ENCODE results near the gene RETSAT.

Gene RETSAT

GRCh38 chr2:85354286-85355072, at the start of gene RETSAT, which contains the start of gene ELMOD3:
Gene RETSAT (minus strand): TSS chr2:85354528. CDS start chr2:85354507, 21 bp downstream.
Gene ELMOD3 (plus strand): TSS chr2:85354769. CDS start chr2:85357199, 2,430 bp downstream.
- TF ChIP-seq CTCF (IDR thresholded peaks at IDR 0.05; ENCODE audit: insufficient read depth, low read length, poor library complexity, severe bottlenecking): no peak
- Histone ChIP-seq H3K27me3 (replicated peaks; ENCODE audit: control insufficient read depth, insufficient read depth, low read length) (no peaks in the 10 kb centered on the region), H3K36me3 (ENCODE audit: control insufficient read depth, insufficient read depth, low read length) (peaks cover 18% of the 10 kb centered on the region), H3K4me3 (replicated peaks; ENCODE audit: low read depth, low read length) (peak within 1 kb of the TSS; percentile 93)
- DNase-seq (ENCODE audit: extremely low read depth, insufficient read length): peak; percentile 93

GRCh38 chr2:85401844-85402243, 47.5 kb upstream of the RETSAT start:
- H3K4me3 ChIP-seq (replicated peaks; ENCODE audit: low read depth, low read length): no peak overlapping the region

GRCh38 chr2:85401464-85401805, 47.1 kb upstream of the RETSAT start:
- no peaks in the 10 kb centered on the region for H3K27me3 ChIP-seq (replicated peaks; ENCODE audit: control insufficient read depth, insufficient read depth, low read length)
- peaks cover 11% of the 10 kb centered on the region for H3K36me3 ChIP-seq (ENCODE audit: control insufficient read depth, insufficient read depth, low read length)
- H3K4me3 ChIP-seq (replicated peaks; ENCODE audit: low read depth, low read length): no peak overlapping the region
- no peak for TF ChIP-seq CTCF (IDR thresholded peaks at IDR 0.05; ENCODE audit: insufficient read depth, low read length, poor library complexity, severe bottlenecking)
- DNase-seq (ENCODE audit: extremely low read depth, insufficient read length): no peak

More at GRCh38 chr2:85401844-85402243, 47.5 kb upstream of the RETSAT start:
- TF ChIP-seq CTCF (IDR thresholded peaks at IDR 0.05; ENCODE audit: insufficient read depth, low read length, poor library complexity, severe bottlenecking): no peak
- H3K36me3 ChIP-seq (ENCODE audit: control insufficient read depth, insufficient read depth, low read length): peaks cover 11% of the 10 kb centered on the region
- no peak for DNase-seq (ENCODE audit: extremely low read depth, insufficient read length)
- no peaks in the 10 kb centered on the region for H3K27me3 ChIP-seq (replicated peaks; ENCODE audit: control insufficient read depth, insufficient read depth, low read length)

GRCh38 chr2:85400541-85401463, 46.5 kb upstream of the RETSAT start:
- Histone ChIP-seq H3K27me3 (replicated peaks; ENCODE audit: control insufficient read depth, insufficient read depth, low read length) (no peaks in the 10 kb centered on the region), H3K36me3 (ENCODE audit: control insufficient read depth, insufficient read depth, low read length) (peaks cover 11% of the 10 kb centered on the region), H3K4me3 (replicated peaks; ENCODE audit: low read depth, low read length) (no peak overlapping the region)
- no peak for TF ChIP-seq CTCF (IDR thresholded peaks at IDR 0.05; ENCODE audit: insufficient read depth, low read length, poor library complexity, severe bottlenecking)
- DNase-seq (ENCODE audit: extremely low read depth, insufficient read length): no peak

GRCh38 chr2:85400023-85400422, 45.7 kb upstream of the RETSAT start:
- Histone ChIP-seq H3K4me3 (replicated peaks; ENCODE audit: low read depth, low read length) (no peak overlapping the region), H3K27me3 (replicated peaks; ENCODE audit: control insufficient read depth, insufficient read depth, low read length) (no peaks in the 10 kb centered on the region), H3K36me3 (ENCODE audit: control insufficient read depth, insufficient read depth, low read length) (peaks cover 11% of the 10 kb centered on the region)
- DNase-seq (ENCODE audit: extremely low read depth, insufficient read length): no peak
- TF ChIP-seq CTCF (IDR thresholded peaks at IDR 0.05; ENCODE audit: insufficient read depth, low read length, poor library complexity, severe bottlenecking): no peak

Measured in GM06990 (cell line).